ENCODE data around the gene NAAA.
"Not testable (repeated sequence)": the region's sequence is repeated elsewhere in the genome, so short reads cannot be mapped to it uniquely, and the experiment has no call there.

NAAA gene

GRCh38 chr4:75910831-75911230, 30.0 kb downstream of the NAAA start:
- not testable (repeated sequence) for H3K36me3 ChIP-seq (ENCODE audit: control insufficient read depth, insufficient read depth, low read length); H3K4me3 ChIP-seq (ENCODE audit: low read length); H3K27me3 ChIP-seq (ENCODE audit: control insufficient read depth, insufficient read depth, low read length); H3K4me1 ChIP-seq (ENCODE audit: control insufficient read depth, insufficient read depth, low read length); H3K9ac ChIP-seq (ENCODE audit: low read length); H3K27ac ChIP-seq (ENCODE audit: low read depth, low read length)

GRCh38 chr4:75909405-75909804, 31.4 kb downstream of the NAAA start:
- H3K27me3 ChIP-seq (ENCODE audit: control insufficient read depth, insufficient read depth, low read length), result no peaks in the 10 kb centered on the region
- H3K27ac ChIP-seq (ENCODE audit: low read depth, low read length), result no peak overlapping the region
- no peaks in the 10 kb centered on the region for H3K36me3 ChIP-seq (ENCODE audit: control insufficient read depth, insufficient read depth, low read length)
- no peak overlapping the region for H3K4me3 ChIP-seq (ENCODE audit: low read length)
- H3K4me1 ChIP-seq (ENCODE audit: control insufficient read depth, insufficient read depth, low read length), result no peaks in the 10 kb centered on the region
- no peak overlapping the region for H3K9ac ChIP-seq (ENCODE audit: low read length)

GRCh38 chr4:75908555-75908954, 32.3 kb downstream of the NAAA start:
- no peak overlapping the region for H3K4me3 ChIP-seq (ENCODE audit: low read length)
- no peak overlapping the region for H3K9ac ChIP-seq (ENCODE audit: low read length)
- H3K36me3 ChIP-seq (ENCODE audit: control insufficient read depth, insufficient read depth, low read length), result no peaks in the 10 kb centered on the region
- no peaks in the 10 kb centered on the region for H3K27me3 ChIP-seq (ENCODE audit: control insufficient read depth, insufficient read depth, low read length)
- no peak overlapping the region for H3K27ac ChIP-seq (ENCODE audit: low read depth, low read length)
- no peaks in the 10 kb centered on the region for H3K4me1 ChIP-seq (ENCODE audit: control insufficient read depth, insufficient read depth, low read length)

- Histone ChIP-seq H3K9ac (ENCODE audit: low read length) (no peak overlapping the region), H3K4me1 (ENCODE audit: control insufficient read depth, insufficient read depth, low read length) (no peaks in the 10 kb centered on the region), H3K27ac (ENCODE audit: low read depth, low read length) (no peak overlapping the region), H3K27me3 (ENCODE audit: control insufficient read depth, insufficient read depth, low read length) (no peaks in the 10 kb centered on the region), H3K36me3 (ENCODE audit: control insufficient read depth, insufficient read depth, low read length) (no peaks in the 10 kb centered on the region), H3K4me3 (ENCODE audit: low read length) (no peak overlapping the region)
These were observed 32.8 kb downstream of the NAAA start for GRCh38 chr4:75907966-75908365.

GRCh38 chr4:75904076-75904475, 36.7 kb downstream of the NAAA start:
- Histone ChIP-seq H3K27ac (ENCODE audit: low read depth, low read length) (no peak overlapping the region), H3K9ac (ENCODE audit: low read length) (no peak overlapping the region), H3K27me3 (ENCODE audit: control insufficient read depth, insufficient read depth, low read length) (no peaks in the 10 kb centered on the region), H3K36me3 (ENCODE audit: control insufficient read depth, insufficient read depth, low read length) (no peaks in the 10 kb centered on the region), H3K4me3 (ENCODE audit: low read length) (no peak overlapping the region), H3K4me1 (ENCODE audit: control insufficient read depth, insufficient read depth, low read length) (no peaks in the 10 kb centered on the region)

GRCh38 chr4:75902352-75902751, 38.5 kb downstream of the NAAA start, which contains the start of gene PPEF2:
TSS of gene PPEF2 (minus strand) at chr4:75902452. CDS start at chr4:75896325, 6,127 bp downstream.
- H3K27ac ChIP-seq (ENCODE audit: low read depth, low read length), result no peak within 1 kb of the TSS
- no peaks in the 10 kb centered on the region for H3K27me3 ChIP-seq (ENCODE audit: control insufficient read depth, insufficient read depth, low read length)

GRCh38 chr4:75898536-75898935, 42.3 kb downstream of the NAAA start:
- H3K4me1 ChIP-seq (ENCODE audit: control insufficient read depth, insufficient read depth, low read length), result no peaks in the 10 kb centered on the region
- no peak overlapping the region for H3K27ac ChIP-seq (ENCODE audit: low read depth, low read length)
- no peak overlapping the region for H3K9ac ChIP-seq (ENCODE audit: low read length)
- H3K27me3 ChIP-seq (ENCODE audit: control insufficient read depth, insufficient read depth, low read length), result no peaks in the 10 kb centered on the region
- H3K4me3 ChIP-seq (ENCODE audit: low read length), result no peak overlapping the region
- H3K36me3 ChIP-seq (ENCODE audit: control insufficient read depth, insufficient read depth, low read length), result no peaks in the 10 kb centered on the region

More at GRCh38 chr4:75902352-75902751, 38.5 kb downstream of the NAAA start, which contains the start of gene PPEF2:
- Histone ChIP-seq H3K9ac (ENCODE audit: low read length) (no peak within 1 kb of the TSS), H3K4me1 (ENCODE audit: control insufficient read depth, insufficient read depth, low read length) (no peaks in the 10 kb centered on the region), H3K4me3 (ENCODE audit: low read length) (no peak within 1 kb of the TSS), H3K36me3 (ENCODE audit: control insufficient read depth, insufficient read depth, low read length) (no peaks in the 10 kb centered on the region)

GRCh38 chr4:75895744-75896314, 45.0 kb downstream of the NAAA start:
- Histone ChIP-seq H3K27ac (ENCODE audit: low read depth, low read length) (no peak overlapping the region), H3K27me3 (ENCODE audit: control insufficient read depth, insufficient read depth, low read length) (no peaks in the 10 kb centered on the region), H3K4me3 (ENCODE audit: low read length) (no peak overlapping the region), H3K9ac (ENCODE audit: low read length) (no peak overlapping the region), H3K4me1 (ENCODE audit: control insufficient read depth, insufficient read depth, low read length) (no peaks in the 10 kb centered on the region), H3K36me3 (ENCODE audit: control insufficient read depth, insufficient read depth, low read length) (no peaks in the 10 kb centered on the region)

- H3K4me3 ChIP-seq (ENCODE audit: low read length), result no peak overlapping the region
- no peak overlapping the region for H3K27ac ChIP-seq (ENCODE audit: low read depth, low read length)
- H3K27me3 ChIP-seq (ENCODE audit: control insufficient read depth, insufficient read depth, low read length), result no peaks in the 10 kb centered on the region
- H3K36me3 ChIP-seq (ENCODE audit: control insufficient read depth, insufficient read depth, low read length), result no peaks in the 10 kb centered on the region
- H3K9ac ChIP-seq (ENCODE audit: low read length), result no peak overlapping the region
- no peaks in the 10 kb centered on the region for H3K4me1 ChIP-seq (ENCODE audit: control insufficient read depth, insufficient read depth, low read length)
These were observed 48.3 kb downstream of the NAAA start for GRCh38 chr4:75892508-75892907.

- H3K4me3 ChIP-seq (ENCODE audit: low read length), result no peak overlapping the region
- no peaks in the 10 kb centered on the region for H3K4me1 ChIP-seq (ENCODE audit: control insufficient read depth, insufficient read depth, low read length)
- no peak overlapping the region for H3K27ac ChIP-seq (ENCODE audit: low read depth, low read length)
- H3K27me3 ChIP-seq (ENCODE audit: control insufficient read depth, insufficient read depth, low read length), result no peaks in the 10 kb centered on the region
- no peaks in the 10 kb centered on the region for H3K36me3 ChIP-seq (ENCODE audit: control insufficient read depth, insufficient read depth, low read length)
- no peak overlapping the region for H3K9ac ChIP-seq (ENCODE audit: low read length)
These were observed 49.2 kb downstream of the NAAA start for GRCh38 chr4:75891611-75892010.

- Histone ChIP-seq H3K4me1 (ENCODE audit: control insufficient read depth, insufficient read depth, low read length) (no peaks in the 10 kb centered on the region), H3K9ac (ENCODE audit: low read length) (no peak overlapping the region), H3K27me3 (ENCODE audit: control insufficient read depth, insufficient read depth, low read length) (no peaks in the 10 kb centered on the region)
These were observed 51.1 kb downstream of the NAAA start for GRCh38 chr4:75889537-75890199.

GRCh38 chr4:75886104-75886503, 54.7 kb downstream of the NAAA start:
- H3K27me3 ChIP-seq (ENCODE audit: control insufficient read depth, insufficient read depth, low read length), result no peaks in the 10 kb centered on the region
- no peak overlapping the region for H3K9ac ChIP-seq (ENCODE audit: low read length)
- no peaks in the 10 kb centered on the region for H3K36me3 ChIP-seq (ENCODE audit: control insufficient read depth, insufficient read depth, low read length)
- H3K4me3 ChIP-seq (ENCODE audit: low read length), result no peak overlapping the region
- no peak overlapping the region for H3K27ac ChIP-seq (ENCODE audit: low read depth, low read length)
- no peaks in the 10 kb centered on the region for H3K4me1 ChIP-seq (ENCODE audit: control insufficient read depth, insufficient read depth, low read length)

More at GRCh38 chr4:75889537-75890199, 51.1 kb downstream of the NAAA start:
- H3K27ac ChIP-seq (ENCODE audit: low read depth, low read length), result no peak overlapping the region
- H3K36me3 ChIP-seq (ENCODE audit: control insufficient read depth, insufficient read depth, low read length), result no peaks in the 10 kb centered on the region
- no peak overlapping the region for H3K4me3 ChIP-seq (ENCODE audit: low read length)

GRCh38 chr4:75881476-75881875, 59.3 kb downstream of the NAAA start:
- Histone ChIP-seq H3K4me1 (ENCODE audit: control insufficient read depth, insufficient read depth, low read length) (no peaks in the 10 kb centered on the region), H3K4me3 (ENCODE audit: low read length) (no peak overlapping the region), H3K9ac (ENCODE audit: low read length) (no peak overlapping the region), H3K27me3 (ENCODE audit: control insufficient read depth, insufficient read depth, low read length) (no peaks in the 10 kb centered on the region), H3K36me3 (ENCODE audit: control insufficient read depth, insufficient read depth, low read length) (no peaks in the 10 kb centered on the region), H3K27ac (ENCODE audit: low read depth, low read length) (no peak overlapping the region)

Measured in rectal smooth muscle tissue (tissue), 1 donor.